Smooth muscle cell (in vitro differentiated cells): ENCODE measurements around the gene GRIA3. TPM values are rescaled to one million over a fixed set of nuclear protein-coding genes. Genes with fewer than 3 reads are reported as not detected.

ENCODE experiments used
- DNase-seq: peaks from one replicate; lab custom pipeline; 2025; ENCODE audit not compliant: unreplicated experiment; lab: John Stamatoyannopoulos, UW
- H2AFZ ChIP-seq: fragments of 200-600 bp; sonication (generic); 2 replicates; pipeline ENCODE4 v1.6.0; 2016; ENCODE audit warnings: antibody characterized with exemption, low read depth, mild to moderate bottlenecking
- H3F3A ChIP-seq: fragments of 200-600 bp; sonication (generic); 2 replicates; pipeline ENCODE4 v1.6.0; 2017; ENCODE audit warnings: antibody characterized with exemption, low read depth
- H3K27ac ChIP-seq: fragments of 200-600 bp; sonication (generic); 2 replicates; pipeline ENCODE4 v1.5.1; 2016; ENCODE audit warnings: low read depth, mild to moderate bottlenecking
- H3K27me3 ChIP-seq: fragments of 200-600 bp; sonication (generic); 2 replicates; pipeline ENCODE4 v1.6.1; 2016; ENCODE audit warnings: low read depth, mild to moderate bottlenecking
- H3K36me3 ChIP-seq: fragments of 200-600 bp; sonication (generic); 2 replicates; pipeline ENCODE4 v1.5.1; 2016; ENCODE audit warnings: low read depth
- H3K4me1 ChIP-seq: fragments of 200-600 bp; sonication (generic); 2 replicates; pipeline ENCODE4 v1.5.1; 2016; ENCODE audit warnings: low read depth
- H3K4me2 ChIP-seq: fragments of 200-600 bp; sonication (generic); 2 replicates; pipeline ENCODE4 v1.6.0; 2016; ENCODE audit warnings: mild to moderate bottlenecking
- H3K4me3 ChIP-seq: fragments of 200-600 bp; sonication (generic); 2 replicates; pipeline ENCODE4 v1.5.1; 2016; ENCODE audit warnings: mild to moderate bottlenecking
- H3K79me2 ChIP-seq: fragments of 200-600 bp; sonication (generic); 2 replicates; pipeline ENCODE4 v1.6.0; 2016; ENCODE audit warnings: low read depth, mild to moderate bottlenecking
- H3K9ac ChIP-seq: fragments of 200-600 bp; sonication (generic); 2 replicates; pipeline ENCODE4 v1.6.0; 2016; ENCODE audit warnings: low read depth
- H3K9me3 ChIP-seq: fragments of 200-600 bp; sonication (generic); replicated peaks from 2 replicates; pipeline ENCODE4 v1.5.1; 2016; ENCODE audit warnings: low read depth
- H4K20me1 ChIP-seq: fragments of 200-600 bp; sonication (generic); 2 replicates; pipeline ENCODE4 v1.6.0; 2016; ENCODE audit warnings: low read depth
- CTCF ChIP-seq: fragments of 200-600 bp; sonication (generic); IDR thresholded peaks from 2 replicates; pipeline ENCODE4 v1.5.1; 2017; ENCODE audit warnings: borderline replicate concordance, mild to moderate bottlenecking, antibody characterized with exemption; ENCODE audit not compliant: insufficient read depth, poor library complexity, severe bottlenecking
- WGBS: methylation state at CpG from one replicate; pipeline ENCODE4 v1.1.7; 2016; ENCODE audit warnings: low lambda C conversion rate; 5-methylcytosine and 5-hydroxymethylcytosine counted together
- polyA plus RNA-seq: library from polyadenylated mRNA; unstranded; fragments of >200 nt; fragmentation: Nextera tagmentation; extraction: Ambion mirVana; gene quantifications from 2 replicates; pipeline ENCODE4 v1.2.1, GENCODE V29; 2016
- total RNA-seq: library from RNA; depleted of rRNA; stranded (reverse); fragments of >200 nt; gene quantifications from 2 replicates; pipeline ENCODE4 v1.2.3, GENCODE V29; 2014

GRIA3 gene
- total and polyA plus RNA-seq, 2 experiments from 2014 or later = 7.2 to 12.7 TPM

- no peaks in the 10 kb centered on the region for H4K20me1 ChIP-seq
- no peaks in the 10 kb centered on the region for H3K4me1 ChIP-seq
- H3K36me3 ChIP-seq = no peaks in the 10 kb centered on the region
- no peak overlapping the region for H3K27ac ChIP-seq
- no peaks in the 10 kb centered on the region for H3K79me2 ChIP-seq
- 87% methylated on average over 9 of the region's 9 CpGs for WGBS
- no peak overlapping the region for H2AFZ ChIP-seq
- no peak overlapping the region for H3K9ac ChIP-seq
- H3K27me3 ChIP-seq = no peaks in the 10 kb centered on the region
- no peak for TF ChIP-seq CTCF
- H3K4me2 ChIP-seq = no peak overlapping the region
- no peak for DNase-seq
- H3K9me3 ChIP-seq = no peaks in the 10 kb centered on the region
- H3F3A ChIP-seq = no peaks in the 10 kb centered on the region
- no peak overlapping the region for H3K4me3 ChIP-seq
These were observed 22.1 kb downstream of the GRIA3 start for GRCh38 chrX:123206176-123206575.

- H3K4me3 ChIP-seq = no peak overlapping the region
- no peaks in the 10 kb centered on the region for H3K4me1 ChIP-seq
- no peak overlapping the region for H2AFZ ChIP-seq
- no peaks in the 10 kb centered on the region for H3K9me3 ChIP-seq
- no peaks in the 10 kb centered on the region for H4K20me1 ChIP-seq
- no peaks in the 10 kb centered on the region for H3F3A ChIP-seq
- H3K79me2 ChIP-seq = no peaks in the 10 kb centered on the region
- H3K27me3 ChIP-seq = no peaks in the 10 kb centered on the region
- no peaks in the 10 kb centered on the region for H3K36me3 ChIP-seq
- H3K27ac ChIP-seq = no peak overlapping the region
- no peak for DNase-seq
- H3K9ac ChIP-seq = no peak overlapping the region
- no peak overlapping the region for H3K4me2 ChIP-seq
- no peak for TF ChIP-seq CTCF
These were observed 26.2 kb downstream of the GRIA3 start for GRCh38 chrX:123210252-123210651.

GRCh38 chrX:123215397-123216089 is 31.5 kb downstream of the GRIA3 start:
- Histone ChIP-seq H3F3A (no peaks in the 10 kb centered on the region), H3K9me3 (no peaks in the 10 kb centered on the region), H3K36me3 (no peaks in the 10 kb centered on the region), H3K9ac (no peak overlapping the region), H3K27ac (no peak overlapping the region), H3K79me2 (no peaks in the 10 kb centered on the region), H3K4me1 (no peaks in the 10 kb centered on the region), H3K4me3 (no peak overlapping the region), H3K4me2 (no peak overlapping the region), H4K20me1 (no peaks in the 10 kb centered on the region), H3K27me3 (no peaks in the 10 kb centered on the region), H2AFZ (no peak overlapping the region)
- 62% methylated on average over 7 of the region's 7 CpGs for WGBS
- no peak for TF ChIP-seq CTCF
- no peak for DNase-seq

- no peak for TF ChIP-seq CTCF
- Histone ChIP-seq H3K79me2 (no peaks in the 10 kb centered on the region), H3K36me3 (no peaks in the 10 kb centered on the region), H4K20me1 (no peaks in the 10 kb centered on the region), H3K27ac (no peak overlapping the region), H3K27me3 (no peaks in the 10 kb centered on the region), H3F3A (no peaks in the 10 kb centered on the region), H3K9ac (no peak overlapping the region), H2AFZ (no peak overlapping the region), H3K9me3 (no peaks in the 10 kb centered on the region), H3K4me3 (no peak overlapping the region), H3K4me2 (no peak overlapping the region), H3K4me1 (no peaks in the 10 kb centered on the region)
- no peak for DNase-seq
- 32% methylated on average over 2 of the region's 2 CpGs for WGBS
These were observed 33.0 kb downstream of the GRIA3 start for GRCh38 chrX:123217077-123217476.
